GM20000 (cell line): ENCODE results near the gene PLS3.

Experiments
- DNase-seq: peaks from one replicate; pipeline ENCODE4 v3.0.0; 2012; ENCODE audit warnings: low spot score
- TF ChIP-seq, protein P1 (sequence below): IDR thresholded peaks from 2 replicates; pipeline ENCODE4 v1.5.1; 2012; ENCODE audit warnings: mild to moderate bottlenecking, control low read depth; ENCODE audit errors: extremely low read depth, missing control alignments

PLS3 gene

GRCh38 chrX:115559672-115560071 is 1.3 kb upstream of the PLS3 start:
- no peak for DNase-seq
- TF ChIP-seq, protein P1, sequence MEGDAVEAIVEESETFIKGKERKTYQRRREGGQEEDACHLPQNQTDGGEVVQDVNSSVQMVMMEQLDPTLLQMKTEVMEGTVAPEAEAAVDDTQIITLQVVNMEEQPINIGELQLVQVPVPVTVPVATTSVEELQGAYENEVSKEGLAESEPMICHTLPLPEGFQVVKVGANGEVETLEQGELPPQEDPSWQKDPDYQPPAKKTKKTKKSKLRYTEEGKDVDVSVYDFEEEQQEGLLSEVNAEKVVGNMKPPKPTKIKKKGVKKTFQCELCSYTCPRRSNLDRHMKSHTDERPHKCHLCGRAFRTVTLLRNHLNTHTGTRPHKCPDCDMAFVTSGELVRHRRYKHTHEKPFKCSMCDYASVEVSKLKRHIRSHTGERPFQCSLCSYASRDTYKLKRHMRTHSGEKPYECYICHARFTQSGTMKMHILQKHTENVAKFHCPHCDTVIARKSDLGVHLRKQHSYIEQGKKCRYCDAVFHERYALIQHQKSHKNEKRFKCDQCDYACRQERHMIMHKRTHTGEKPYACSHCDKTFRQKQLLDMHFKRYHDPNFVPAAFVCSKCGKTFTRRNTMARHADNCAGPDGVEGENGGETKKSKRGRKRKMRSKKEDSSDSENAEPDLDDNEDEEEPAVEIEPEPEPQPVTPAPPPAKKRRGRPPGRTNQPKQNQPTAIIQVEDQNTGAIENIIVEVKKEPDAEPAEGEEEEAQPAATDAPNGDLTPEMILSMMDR: no peak

DNA sequence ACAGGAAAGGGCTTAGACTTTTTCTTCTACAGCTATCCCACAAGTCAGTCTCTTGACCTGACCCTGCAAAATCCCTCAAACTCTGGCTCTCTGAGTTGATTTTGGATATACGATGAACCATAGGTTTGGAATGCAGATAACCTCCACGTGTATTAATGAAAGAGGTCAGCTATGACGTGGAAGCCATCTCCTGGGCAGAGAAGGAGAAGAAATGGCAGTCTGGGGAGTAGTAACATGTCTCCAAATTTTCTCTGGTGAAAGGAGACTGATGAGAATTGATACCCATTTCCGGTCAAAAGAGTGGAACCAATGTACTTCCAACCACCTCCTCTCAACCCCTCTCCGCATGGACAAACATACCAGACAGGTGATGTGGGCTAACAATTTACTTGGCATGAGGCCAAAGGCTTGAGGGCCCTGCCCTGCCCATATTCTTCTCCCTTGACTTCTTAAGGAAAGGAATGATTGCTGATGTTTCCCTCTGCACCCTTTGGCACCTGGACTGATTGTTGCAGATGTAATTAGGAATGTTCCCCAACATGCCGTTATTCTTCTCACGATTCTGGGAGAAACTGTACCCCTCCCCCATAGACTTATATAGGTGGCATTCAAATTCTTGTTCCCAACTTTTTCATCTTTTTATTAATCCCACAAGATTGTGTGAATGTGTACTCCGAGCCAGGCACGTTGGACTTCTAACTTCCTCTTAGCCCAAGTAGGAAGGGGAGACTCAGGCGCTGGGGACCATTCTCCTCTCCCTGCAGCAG is 580 bp upstream of the PLS3 start:
- DNase-seq: no peak
- TF ChIP-seq, protein P1: no peak

DNA sequence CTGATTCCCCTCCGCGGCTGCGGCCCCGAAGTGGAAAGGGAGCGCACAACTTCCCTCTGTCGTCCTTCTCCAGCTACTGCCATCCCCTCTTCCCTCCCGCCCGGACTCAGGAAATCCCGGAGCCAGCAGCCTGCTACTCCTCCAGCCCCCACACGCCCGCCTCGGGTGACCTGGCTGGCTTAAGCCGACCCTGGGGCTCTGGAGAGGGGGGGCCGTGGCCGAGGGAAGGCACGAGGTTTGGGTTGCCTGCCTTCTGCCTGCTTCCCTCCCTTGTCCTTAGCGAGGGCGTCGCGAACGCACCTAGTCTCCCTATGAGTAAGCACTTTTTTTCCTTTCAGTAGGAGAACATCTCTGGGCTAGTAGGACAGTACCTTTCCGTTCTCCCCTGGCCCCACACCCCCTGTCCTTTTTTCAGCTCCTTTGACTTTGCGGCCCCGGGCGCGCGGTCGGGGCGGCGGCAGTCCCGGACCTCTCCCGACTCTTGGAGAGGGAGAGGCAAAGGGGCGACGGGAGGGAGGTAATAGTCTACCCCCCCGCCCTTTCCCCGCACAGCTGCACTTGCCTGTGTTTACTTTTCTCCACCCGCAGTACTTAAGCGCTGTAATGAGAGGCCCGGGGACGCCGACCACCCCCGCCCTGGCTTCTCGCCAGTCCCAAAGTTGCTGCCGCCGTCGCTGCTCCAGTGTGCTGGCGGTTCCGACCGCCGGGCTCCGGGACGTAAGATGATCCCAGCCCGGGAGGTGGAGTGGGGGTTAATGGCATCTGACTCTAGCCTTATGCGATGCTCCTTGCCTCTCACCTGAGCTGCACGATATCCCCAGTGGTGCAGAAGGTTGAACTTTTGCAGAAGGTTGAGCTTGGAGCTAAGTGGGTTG is 868 bp downstream of the PLS3 start:
- no peak for DNase-seq
- TF ChIP-seq, protein P1: no peak

DNA sequence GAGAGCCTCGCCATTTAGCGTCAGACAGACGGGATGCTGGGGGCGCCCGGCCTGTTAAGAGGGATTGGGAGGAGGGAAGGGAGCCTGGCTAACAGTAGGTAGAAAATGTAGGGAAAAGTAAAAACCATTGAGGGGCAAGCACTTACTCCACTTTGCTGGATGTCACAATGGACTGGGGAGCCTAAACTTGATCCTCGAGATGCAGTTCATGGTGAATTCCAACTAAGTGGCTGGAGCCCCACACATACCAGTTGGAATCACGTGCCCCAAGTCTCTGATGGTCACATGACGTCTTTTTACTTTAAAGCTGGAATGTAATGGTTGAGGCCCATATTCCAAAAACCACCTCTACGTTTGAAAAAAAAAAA is 1.5 kb downstream of the PLS3 start:
- TF ChIP-seq, protein P1: no peak
- DNase-seq: no peak

DNA sequence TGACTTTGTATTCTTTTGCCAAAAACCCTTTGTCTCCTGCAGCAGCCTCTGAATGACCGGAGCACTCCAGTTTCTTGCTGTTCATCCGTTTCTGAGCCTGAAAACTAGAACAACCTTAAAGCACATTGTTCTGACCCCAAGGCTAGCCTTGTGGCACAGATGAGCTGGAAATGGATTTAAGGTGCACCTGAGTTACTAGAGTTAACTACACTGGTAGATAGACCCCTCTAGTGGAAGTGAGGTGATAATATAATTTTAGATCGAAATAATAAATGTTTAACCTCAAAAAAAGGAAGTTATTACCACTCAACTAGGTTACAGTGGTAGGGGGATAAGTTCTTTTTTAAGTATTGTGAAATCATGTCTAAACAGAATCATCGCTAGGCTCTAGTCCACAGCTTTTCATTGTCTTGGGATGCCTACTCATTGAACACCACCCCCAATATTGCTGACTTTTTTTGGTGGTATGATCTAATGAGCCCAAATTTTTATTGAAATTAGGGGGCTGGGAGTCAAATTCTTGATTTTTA is 2.7 kb downstream of the PLS3 start:
- TF ChIP-seq, protein P1: no peak
- DNase-seq: no peak

- TF ChIP-seq, protein P1: no peak
- DNase-seq: no peak
Measured at GRCh38 chrX:115564243-115564642, 3.3 kb downstream of the PLS3 start.

DNA sequence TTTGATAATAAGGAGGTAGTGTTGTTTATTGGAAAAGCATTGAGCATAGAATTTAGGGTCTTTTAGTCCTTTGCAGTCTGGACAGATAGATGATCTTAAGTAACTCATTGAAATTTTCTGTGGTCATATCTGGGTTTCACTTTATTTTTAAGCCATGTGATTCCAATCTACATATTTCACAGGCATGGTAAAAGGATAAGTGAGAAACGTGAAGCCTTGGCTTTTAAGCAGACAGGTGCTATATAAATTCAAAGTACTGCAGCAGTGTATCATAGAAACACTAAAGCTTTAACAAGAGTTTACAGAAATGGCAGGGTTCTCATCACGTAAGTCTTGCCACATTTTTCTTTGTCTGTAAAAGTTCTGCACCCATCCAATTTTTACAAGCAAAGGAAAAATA is 4.9 kb downstream of the PLS3 start:
- no peak for DNase-seq
- TF ChIP-seq, protein P1: no peak
